Karpas-422 (cell line): ENCODE measurements around the gene PLP1. TPM values are rescaled to one million over a fixed set of nuclear protein-coding genes. Genes with fewer than 3 reads are reported as not detected.
"Not testable (repeated sequence)": the region's sequence is repeated elsewhere in the genome, so short reads cannot be mapped to it uniquely, and the experiment has no call there.

ENCODE experiments used
- DNase-seq: peaks from one replicate; pipeline ENCODE4 v3.0.0-alpha.2; 2015
- H2AFZ ChIP-seq: fragments of 200-600 bp; sonication (generic); 2 replicates; pipeline ENCODE4 v1.6.1; 2014; ENCODE audit warnings: antibody characterized with exemption, low read length, mixed read lengths
- H3K27ac ChIP-seq: fragments of 200-600 bp; sonication (generic); 2 replicates; pipeline ENCODE4 v1.5.1; 2014; ENCODE audit warnings: mild to moderate bottlenecking, low read length, moderate library complexity
- H3K27me3 ChIP-seq: fragments of 200-600 bp; sonication (generic); 2 replicates; pipeline ENCODE4 v1.6.1; 2014; ENCODE audit warnings: low read length, mixed read lengths
- H3K36me3 ChIP-seq: fragments of 200-600 bp; sonication (generic); 2 replicates; pipeline ENCODE4 v1.6.1; 2014; ENCODE audit warnings: low read length, mixed read lengths; ENCODE audit not compliant: insufficient read depth
- H3K4me1 ChIP-seq: fragments of 200-600 bp; sonication (generic); 2 replicates; pipeline ENCODE4 v1.6.1; 2014; ENCODE audit warnings: mild to moderate bottlenecking, low read length, mixed read lengths
- H3K4me2 ChIP-seq: fragments of 200-600 bp; sonication (generic); 2 replicates; pipeline ENCODE4 v1.6.1; 2014; ENCODE audit warnings: low read length, low read depth, mild to moderate bottlenecking; ENCODE audit not compliant: poor library complexity, severe bottlenecking
- H3K4me3 ChIP-seq: fragments of 200-600 bp; sonication (generic); 2 replicates; pipeline ENCODE4 v1.5.1; 2014; ENCODE audit warnings: mild to moderate bottlenecking, antibody characterized with exemption, low read length, mixed read lengths
- H3K79me2 ChIP-seq: fragments of 200-600 bp; sonication (generic); 2 replicates; pipeline ENCODE4 v1.6.1; 2014; ENCODE audit warnings: mild to moderate bottlenecking, low read length, mixed read lengths
- H3K9ac ChIP-seq: fragments of 200-600 bp; sonication (generic); 2 replicates; pipeline ENCODE4 v1.6.0; 2014; ENCODE audit warnings: low read length
- H3K9me2 ChIP-seq: fragments of 200-600 bp; sonication (generic), shearing (Covaris generic); replicated peaks from 2 replicates; pipeline ENCODE4 v1.6.0; 2014; ENCODE audit warnings: mild to moderate bottlenecking, low read length, moderate library complexity; ENCODE audit not compliant: insufficient read depth
- H3K9me3 ChIP-seq: fragments of 300-700, 200-600 bp; sonication (generic); 2 replicates; pipeline ENCODE4 v1.6.1; 2014; ENCODE audit warnings: low read length, mixed read lengths
- H4K20me1 ChIP-seq: fragments of 200-600 bp; sonication (generic); 2 replicates; pipeline ENCODE4 v1.6.1; 2014; ENCODE audit warnings: mild to moderate bottlenecking, antibody characterized with exemption, low read length, low read depth; ENCODE audit not compliant: insufficient read depth
- total RNA-seq: library from RNA; depleted of rRNA; stranded (reverse); fragments of >200 nt; shearing (Covaris generic); gene quantifications from 2 replicates; pipeline ENCODE4 v1.2.3, GENCODE V29; 2014; ENCODE audit warnings: low replicate concordance

Gene PLP1
- total RNA-seq, 1 experiment from 2014 or later: 1.2 TPM

GRCh38 chrX:103739421-103739820 is 37.2 kb upstream of the PLP1 start:
- Histone ChIP-seq H3K4me2 (no peak overlapping the region), H3K27me3 (no peaks in the 10 kb centered on the region), H3K36me3 (no peaks in the 10 kb centered on the region), H3K4me1 (no peaks in the 10 kb centered on the region), H3K9me3 (no peaks in the 10 kb centered on the region), H2AFZ (no peak overlapping the region), H3K79me2 (no peaks in the 10 kb centered on the region), H4K20me1 (no peaks in the 10 kb centered on the region), H3K4me3 (no peak overlapping the region), H3K9me2 (no peaks in the 10 kb centered on the region), H3K27ac (no peak overlapping the region), H3K9ac (no peak overlapping the region)
- DNase-seq: peak; percentile 37

- Histone ChIP-seq H3K9me2 (no peaks in the 10 kb centered on the region), H3K9me3 (no peaks in the 10 kb centered on the region), H3K36me3 (no peaks in the 10 kb centered on the region), H3K4me3 (no peak overlapping the region), H4K20me1 (no peaks in the 10 kb centered on the region), H3K4me2 (no peak overlapping the region), H3K79me2 (no peaks in the 10 kb centered on the region), H2AFZ (no peak overlapping the region), H3K9ac (no peak overlapping the region), H3K27me3 (no peaks in the 10 kb centered on the region), H3K27ac (no peak overlapping the region), H3K4me1 (no peaks in the 10 kb centered on the region)
- no peak for DNase-seq
Observed at GRCh38 chrX:103741879-103742278, 34.8 kb upstream of the PLP1 start.

- H3K36me3 ChIP-seq: no peaks in the 10 kb centered on the region
- H4K20me1 ChIP-seq: no peaks in the 10 kb centered on the region
- H3K4me1 ChIP-seq: no peaks in the 10 kb centered on the region
- H3K9me2 ChIP-seq: no peaks in the 10 kb centered on the region
- H2AFZ ChIP-seq: no peak overlapping the region
- no peak overlapping the region for H3K4me3 ChIP-seq
- no peak for DNase-seq
- H3K79me2 ChIP-seq: no peaks in the 10 kb centered on the region
- no peak overlapping the region for H3K9ac ChIP-seq
- no peaks in the 10 kb centered on the region for H3K27me3 ChIP-seq
- no peaks in the 10 kb centered on the region for H3K9me3 ChIP-seq
- no peak overlapping the region for H3K4me2 ChIP-seq
- H3K27ac ChIP-seq: no peak overlapping the region
Observed at GRCh38 chrX:103742339-103742738, 34.3 kb upstream of the PLP1 start.

- no peak overlapping the region for H3K27ac ChIP-seq
- no peaks in the 10 kb centered on the region for H3K27me3 ChIP-seq
- H3K9me2 ChIP-seq: no peaks in the 10 kb centered on the region
Observed at GRCh38 chrX:103747163-103747562, 29.5 kb upstream of the PLP1 start.

GRCh38 chrX:103754401-103754800 is 22.2 kb upstream of the PLP1 start:
- H3K79me2 ChIP-seq: no peaks in the 10 kb centered on the region
- H3K4me3 ChIP-seq: no peak overlapping the region
- H3K4me2 ChIP-seq: no peak overlapping the region
- no peaks in the 10 kb centered on the region for H3K4me1 ChIP-seq
- no peaks in the 10 kb centered on the region for H3K9me3 ChIP-seq
- H3K36me3 ChIP-seq: no peaks in the 10 kb centered on the region
- H3K27ac ChIP-seq: no peak overlapping the region
- no peaks in the 10 kb centered on the region for H3K9me2 ChIP-seq
- H3K9ac ChIP-seq: no peak overlapping the region
- H2AFZ ChIP-seq: no peak overlapping the region
- H3K27me3 ChIP-seq: no peaks in the 10 kb centered on the region
- no peaks in the 10 kb centered on the region for H4K20me1 ChIP-seq
- DNase-seq: no peak

More at GRCh38 chrX:103747163-103747562, 29.5 kb upstream of the PLP1 start:
- Histone ChIP-seq H3K36me3 (no peaks in the 10 kb centered on the region), H3K9me3 (no peaks in the 10 kb centered on the region), H3K4me1 (no peaks in the 10 kb centered on the region), H4K20me1 (no peaks in the 10 kb centered on the region), H3K4me2 (no peak overlapping the region), H3K79me2 (no peaks in the 10 kb centered on the region), H2AFZ (no peak overlapping the region), H3K4me3 (no peak overlapping the region), H3K9ac (no peak overlapping the region)
- no peak for DNase-seq

GRCh38 chrX:103756736-103757135 is 19.9 kb upstream of the PLP1 start:
- Histone ChIP-seq H3K9me3 (no peaks in the 10 kb centered on the region), H3K79me2 (no peaks in the 10 kb centered on the region), H3K27me3 (no peaks in the 10 kb centered on the region), H3K9ac (no peak overlapping the region), H3K4me3 (no peak overlapping the region), H3K4me2 (no peak overlapping the region), H4K20me1 (no peaks in the 10 kb centered on the region), H3K27ac (no peak overlapping the region), H3K9me2 (no peaks in the 10 kb centered on the region), H3K36me3 (no peaks in the 10 kb centered on the region), H2AFZ (no peak overlapping the region), H3K4me1 (no peaks in the 10 kb centered on the region)
- DNase-seq: no peak

- Histone ChIP-seq H3K4me3 (no peak overlapping the region), H4K20me1 (no peaks in the 10 kb centered on the region), H3K4me1 (no peaks in the 10 kb centered on the region), H3K27me3 (no peaks in the 10 kb centered on the region), H3K9me3 (no peaks in the 10 kb centered on the region), H3K9me2 (no peaks in the 10 kb centered on the region), H2AFZ (no peak overlapping the region), H3K79me2 (no peaks in the 10 kb centered on the region), H3K27ac (no peak overlapping the region), H3K9ac (no peak overlapping the region), H3K36me3 (no peaks in the 10 kb centered on the region), H3K4me2 (no peak overlapping the region)
- no peak for DNase-seq
Observed at GRCh38 chrX:103758555-103758954, 18.1 kb upstream of the PLP1 start.

GRCh38 chrX:103763541-103763940 is 13.1 kb upstream of the PLP1 start:
- H3K36me3 ChIP-seq, DNase-seq, H4K20me1 ChIP-seq, H3K27ac ChIP-seq, H3K79me2 ChIP-seq, H2AFZ ChIP-seq, H3K9ac ChIP-seq, H3K4me2 ChIP-seq, H3K4me3 ChIP-seq, H3K4me1 ChIP-seq, H3K9me3 ChIP-seq, H3K9me2 ChIP-seq, H3K27me3 ChIP-seq: not testable (repeated sequence)
